Measurements from ENCODE around the gene MYRF.

GRCh38 chr11:61709572-61709971 lies 42.9 kb upstream of the MYRF start:
- TF ChIP-seq NCOA2 (CRISPR knock-in tag; IDR thresholded peaks at IDR 0.05) (no peak), SETDB1 (CRISPR knock-in tag; IDR thresholded peaks at IDR 0.05; ENCODE audit: borderline replicate concordance) (no peak)

All from HepG2 (cell line).